ENCODE results near the gene TMEM238L. TPM values are rescaled to one million over a fixed set of nuclear protein-coding genes. Genes with fewer than 3 reads are reported as not detected.
"Not testable (repeated sequence)": the region's sequence is repeated elsewhere in the genome, so short reads cannot be mapped to it uniquely, and the experiment has no call there.

TMEM238L gene, protein sequence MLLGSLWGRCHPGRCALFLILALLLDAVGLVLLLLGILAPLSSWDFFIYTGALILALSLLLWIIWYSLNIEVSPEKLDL
- not detected in 2 replicates for total RNA-seq (2014; rRNA removed; shearing (Covaris generic))

GRCh38 chr17:10803830-10804475 is at the start of gene TMEM238L:
Gene TMEM238L, minus strand, starts transcription at chr17:10804099. Its CDS starts 136 bp downstream, at chr17:10803963.
- DNase-seq: no peak
- H3K36me3 ChIP-seq (replicated peaks; ENCODE audit: control insufficient read depth, insufficient read depth, low read length): no peaks in the 10 kb centered on the region
- H3K4me3 ChIP-seq (ENCODE audit: insufficient read depth, low read depth, low read length): no peak within 1 kb of the TSS
- H3K27me3 ChIP-seq (ENCODE audit: control insufficient read depth, insufficient read depth, low read length): no peaks in the 10 kb centered on the region

DNA sequence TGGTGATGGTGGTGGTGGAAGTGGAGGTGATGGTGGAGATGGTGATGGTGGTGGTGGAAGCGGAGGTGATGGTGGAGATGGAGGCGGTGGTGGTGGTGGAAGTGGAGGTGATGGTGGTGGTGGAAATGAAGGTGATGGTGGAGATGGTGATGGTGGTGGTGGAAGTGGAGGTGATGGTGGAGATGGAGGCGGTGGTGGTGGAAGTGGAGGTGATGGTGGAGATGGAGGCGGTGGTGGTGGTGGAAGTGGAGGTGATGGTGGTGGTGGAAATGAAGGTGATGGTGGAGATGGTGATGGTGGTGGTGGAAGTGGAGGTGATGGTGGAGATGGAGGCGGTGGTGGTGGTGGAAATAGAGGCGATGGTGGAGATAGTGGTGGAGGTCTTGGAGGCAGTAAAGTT is 42.7 kb upstream of the TMEM238L start:
- not testable (repeated sequence) for H3K27me3 ChIP-seq (ENCODE audit: control insufficient read depth, insufficient read depth, low read length); H3K36me3 ChIP-seq (replicated peaks; ENCODE audit: control insufficient read depth, insufficient read depth, low read length); DNase-seq; H3K4me3 ChIP-seq (ENCODE audit: insufficient read depth, low read depth, low read length)

DNA sequence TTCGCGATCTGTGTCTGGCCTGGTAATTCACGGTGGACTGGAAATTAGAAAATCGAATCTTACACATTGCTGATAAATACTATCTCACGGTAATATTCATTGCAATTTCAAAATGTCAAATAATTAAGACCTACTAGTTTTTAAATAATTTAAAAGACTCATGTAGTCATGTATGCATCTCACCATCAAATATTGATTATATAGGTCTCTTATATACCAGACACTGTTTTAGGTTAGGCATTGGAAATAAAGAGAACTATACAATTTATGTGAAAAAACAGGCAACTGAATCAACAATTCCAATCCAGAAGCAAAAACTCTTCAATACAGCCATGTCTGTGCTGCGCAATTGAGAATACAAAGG is 41.5 kb upstream of the TMEM238L start:
- DNase-seq: no peak
- no peaks in the 10 kb centered on the region for H3K27me3 ChIP-seq (ENCODE audit: control insufficient read depth, insufficient read depth, low read length)
- H3K36me3 ChIP-seq (replicated peaks; ENCODE audit: control insufficient read depth, insufficient read depth, low read length): no peaks in the 10 kb centered on the region
- no peak overlapping the region for H3K4me3 ChIP-seq (ENCODE audit: insufficient read depth, low read depth, low read length)

- Histone ChIP-seq H3K27me3 (ENCODE audit: control insufficient read depth, insufficient read depth, low read length) (no peaks in the 10 kb centered on the region), H3K4me3 (ENCODE audit: insufficient read depth, low read depth, low read length) (peak overlapping the region; percentile 45), H3K36me3 (replicated peaks; ENCODE audit: control insufficient read depth, insufficient read depth, low read length) (no peaks in the 10 kb centered on the region)
- peak; percentile 93 for DNase-seq
These were observed 40.9 kb upstream of the TMEM238L start for GRCh38 chr17:10844621-10845387.

DNA sequence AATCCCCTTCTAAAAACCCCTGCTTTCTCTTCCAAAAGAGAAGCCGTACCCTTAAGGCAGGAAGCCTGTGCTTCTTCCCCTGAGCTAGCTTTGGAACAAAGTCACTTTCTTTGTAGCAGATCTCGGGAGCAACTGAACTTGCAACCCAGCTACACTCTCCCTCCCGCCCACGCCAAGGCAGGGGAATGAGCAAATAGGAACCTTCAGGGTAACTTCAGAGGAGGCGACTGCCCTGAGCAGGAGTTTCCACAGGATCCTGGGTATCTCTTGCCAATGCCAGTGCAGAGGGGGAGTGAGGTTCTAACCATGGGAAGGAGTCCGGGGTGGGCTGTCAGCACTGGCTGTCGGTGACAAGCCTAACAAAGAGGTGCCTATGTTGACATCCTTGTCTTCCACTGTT is 39.9 kb upstream of the TMEM238L start:
- Histone ChIP-seq H3K27me3 (ENCODE audit: control insufficient read depth, insufficient read depth, low read length) (no peaks in the 10 kb centered on the region), H3K36me3 (replicated peaks; ENCODE audit: control insufficient read depth, insufficient read depth, low read length) (no peaks in the 10 kb centered on the region), H3K4me3 (ENCODE audit: insufficient read depth, low read depth, low read length) (no peak overlapping the region)
- DNase-seq: peak; percentile 53

GRCh38 chr17:10842658-10843057 is 38.8 kb upstream of the TMEM238L start:
- no peak overlapping the region for H3K4me3 ChIP-seq (ENCODE audit: insufficient read depth, low read depth, low read length)
- no peaks in the 10 kb centered on the region for H3K36me3 ChIP-seq (replicated peaks; ENCODE audit: control insufficient read depth, insufficient read depth, low read length)
- no peaks in the 10 kb centered on the region for H3K27me3 ChIP-seq (ENCODE audit: control insufficient read depth, insufficient read depth, low read length)
- DNase-seq: peak; percentile 67

GRCh38 chr17:10838682-10839081 is 34.8 kb upstream of the TMEM238L start:
- Histone ChIP-seq H3K27me3 (ENCODE audit: control insufficient read depth, insufficient read depth, low read length) (no peaks in the 10 kb centered on the region), H3K36me3 (replicated peaks; ENCODE audit: control insufficient read depth, insufficient read depth, low read length) (no peaks in the 10 kb centered on the region), H3K4me3 (ENCODE audit: insufficient read depth, low read depth, low read length) (no peak overlapping the region)
- DNase-seq: no peak

- peak; percentile 15 for DNase-seq
- H3K27me3 ChIP-seq (ENCODE audit: control insufficient read depth, insufficient read depth, low read length): no peaks in the 10 kb centered on the region
- H3K4me3 ChIP-seq (ENCODE audit: insufficient read depth, low read depth, low read length): no peak within 1 kb of the TSS
- H3K36me3 ChIP-seq (replicated peaks; ENCODE audit: control insufficient read depth, insufficient read depth, low read length): no peaks in the 10 kb centered on the region
These were observed 34.0 kb upstream of the TMEM238L start, which contains the start of gene PIRT for GRCh38 chr17:10837921-10838320. Gene PIRT, minus strand, starts transcription at chr17:10838087. Its CDS starts 12,442 bp downstream, at chr17:10825645.

- Histone ChIP-seq H3K36me3 (replicated peaks; ENCODE audit: control insufficient read depth, insufficient read depth, low read length) (no peaks in the 10 kb centered on the region), H3K27me3 (ENCODE audit: control insufficient read depth, insufficient read depth, low read length) (no peaks in the 10 kb centered on the region), H3K4me3 (ENCODE audit: insufficient read depth, low read depth, low read length) (no peak overlapping the region)
- DNase-seq: no peak
These were observed 33.2 kb upstream of the TMEM238L start for GRCh38 chr17:10836966-10837590.

GRCh38 chr17:10836145-10836544 is 32.2 kb upstream of the TMEM238L start:
- Histone ChIP-seq H3K27me3 (ENCODE audit: control insufficient read depth, insufficient read depth, low read length) (no peaks in the 10 kb centered on the region), H3K36me3 (replicated peaks; ENCODE audit: control insufficient read depth, insufficient read depth, low read length) (no peaks in the 10 kb centered on the region), H3K4me3 (ENCODE audit: insufficient read depth, low read depth, low read length) (no peak overlapping the region)
- DNase-seq: no peak

- H3K36me3 ChIP-seq (replicated peaks; ENCODE audit: control insufficient read depth, insufficient read depth, low read length): no peaks in the 10 kb centered on the region
- no peak for DNase-seq
- H3K27me3 ChIP-seq (ENCODE audit: control insufficient read depth, insufficient read depth, low read length): no peaks in the 10 kb centered on the region
- H3K4me3 ChIP-seq (ENCODE audit: insufficient read depth, low read depth, low read length): no peak overlapping the region
These were observed 27.8 kb upstream of the TMEM238L start for GRCh38 chr17:10831696-10832095.

DNA sequence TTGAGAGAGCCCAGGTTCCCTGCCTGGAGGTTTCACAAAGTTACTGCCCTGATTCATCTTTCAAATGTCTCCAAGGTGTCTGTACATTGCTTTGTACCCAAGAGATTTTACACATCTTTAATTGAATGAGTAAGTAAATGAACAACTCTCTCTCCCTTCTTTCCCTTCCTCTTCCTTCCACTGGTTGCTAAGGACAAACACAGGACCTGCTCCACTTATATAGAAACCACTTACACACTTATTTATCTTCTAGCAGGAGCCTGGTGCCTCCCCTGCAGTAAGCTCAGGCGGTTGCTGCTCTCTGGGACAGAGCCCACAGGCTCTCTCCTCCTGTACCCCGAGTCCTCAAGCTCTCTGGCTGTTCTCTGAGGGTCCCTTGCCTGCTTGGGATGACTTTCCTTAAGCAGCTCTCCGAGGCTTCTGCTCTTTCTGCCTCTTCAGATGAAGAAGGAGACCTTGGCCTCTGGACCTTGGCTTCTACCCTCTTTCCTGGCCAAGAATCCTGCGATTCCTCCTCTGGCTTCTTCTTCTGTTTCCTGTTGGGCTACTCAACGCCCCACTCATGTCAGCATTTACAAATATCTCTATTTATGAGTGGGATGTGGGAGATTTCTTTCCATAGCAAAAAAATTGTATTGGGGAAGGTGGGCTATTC is 24.1 kb upstream of the TMEM238L start:
- Histone ChIP-seq H3K4me3 (ENCODE audit: insufficient read depth, low read depth, low read length) (no peak overlapping the region), H3K36me3 (replicated peaks; ENCODE audit: control insufficient read depth, insufficient read depth, low read length) (no peaks in the 10 kb centered on the region), H3K27me3 (ENCODE audit: control insufficient read depth, insufficient read depth, low read length) (no peaks in the 10 kb centered on the region)
- DNase-seq: no peak

DNA sequence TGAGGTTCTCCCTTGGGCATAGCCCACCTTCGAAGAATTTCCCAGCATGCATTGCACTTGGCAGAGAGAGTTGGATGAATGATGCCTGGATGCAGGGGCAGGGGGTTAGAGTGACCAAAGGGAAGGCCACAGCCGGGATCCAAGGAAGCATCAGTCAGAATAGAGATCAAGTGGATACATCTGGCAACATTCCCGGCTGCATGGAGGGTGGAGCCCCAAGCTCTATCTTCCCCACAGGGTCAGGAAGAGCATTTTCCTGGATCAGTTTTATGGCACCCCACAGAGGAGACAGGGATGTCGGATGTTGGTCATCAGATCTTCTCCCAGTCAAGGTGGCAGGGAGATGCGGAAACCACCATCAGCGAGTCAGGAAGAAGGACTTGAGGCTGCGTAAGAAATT is 21.0 kb upstream of the TMEM238L start:
- no peaks in the 10 kb centered on the region for H3K27me3 ChIP-seq (ENCODE audit: control insufficient read depth, insufficient read depth, low read length)
- no peaks in the 10 kb centered on the region for H3K36me3 ChIP-seq (replicated peaks; ENCODE audit: control insufficient read depth, insufficient read depth, low read length)
- H3K4me3 ChIP-seq (ENCODE audit: insufficient read depth, low read depth, low read length): no peak overlapping the region
- no peak for DNase-seq

- Histone ChIP-seq H3K36me3 (replicated peaks; ENCODE audit: control insufficient read depth, insufficient read depth, low read length) (no peaks in the 10 kb centered on the region), H3K27me3 (ENCODE audit: control insufficient read depth, insufficient read depth, low read length) (no peaks in the 10 kb centered on the region), H3K4me3 (ENCODE audit: insufficient read depth, low read depth, low read length) (no peak overlapping the region)
- DNase-seq: no peak
These were observed 17.9 kb upstream of the TMEM238L start for GRCh38 chr17:10821770-10822169.
